NCI-H2107 (cell line): Measurements from ENCODE around the gene CADM1.

Experiments used
- DNase-seq: peaks from one replicate; lab custom pipeline; 2025; lab: John Stamatoyannopoulos, UW

Gene CADM1

GRCh38 chr11:115279813-115280761, 224.1 kb downstream of the CADM1 start:
- no peak for DNase-seq

- DNase-seq, result no peak
These were observed 227.4 kb downstream of the CADM1 start for GRCh38 chr11:115276799-115277198.

- DNase-seq, result no peak
These were observed 228.0 kb downstream of the CADM1 start for GRCh38 chr11:115276191-115276590.

GRCh38 chr11:115275045-115275444, 229.2 kb downstream of the CADM1 start:
- no peak for DNase-seq

- DNase-seq, result no peak
These were observed 231.3 kb downstream of the CADM1 start for GRCh38 chr11:115272925-115273324.

GRCh38 chr11:115271643-115272042, 232.6 kb downstream of the CADM1 start:
- no peak for DNase-seq

- DNase-seq, result no peak
These were observed 234.8 kb downstream of the CADM1 start for GRCh38 chr11:115269191-115269950.

GRCh38 chr11:115267871-115268270, 236.3 kb downstream of the CADM1 start:
- no peak for DNase-seq

- no peak for DNase-seq
These were observed 236.9 kb downstream of the CADM1 start for GRCh38 chr11:115267238-115267781.

- DNase-seq, result no peak
These were observed 238.1 kb downstream of the CADM1 start for GRCh38 chr11:115266066-115266639.

GRCh38 chr11:115263799-115264656, 240.2 kb downstream of the CADM1 start:
- DNase-seq, result no peak

GRCh38 chr11:115258216-115258615, 246.0 kb downstream of the CADM1 start:
- DNase-seq, result no peak

- DNase-seq, result no peak
These were observed 246.5 kb downstream of the CADM1 start for GRCh38 chr11:115257678-115258077.

- no peak for DNase-seq
These were observed 246.9 kb downstream of the CADM1 start for GRCh38 chr11:115257270-115257669.

- DNase-seq, result no peak
These were observed 247.6 kb downstream of the CADM1 start for GRCh38 chr11:115256397-115257197.

GRCh38 chr11:115255006-115255762, 249.0 kb downstream of the CADM1 start:
- DNase-seq, result no peak

GRCh38 chr11:115251126-115251525, 253.1 kb downstream of the CADM1 start:
- no peak for DNase-seq

GRCh38 chr11:115249061-115249578, 255.1 kb downstream of the CADM1 start:
- no peak for DNase-seq

GRCh38 chr11:115247953-115248352, 256.3 kb downstream of the CADM1 start:
- DNase-seq, result no peak

GRCh38 chr11:115247361-115247760, 256.9 kb downstream of the CADM1 start:
- no peak for DNase-seq
